Activated B cell treated with CpG ODN at 0.5 μM for 24 hours (primary cell): ENCODE data around the gene RNF220. TPM values are rescaled to one million over a fixed set of nuclear protein-coding genes. Genes with fewer than 3 reads are reported as not detected.
"Not testable (repeated sequence)": the region's sequence is repeated elsewhere in the genome, so short reads cannot be mapped to it uniquely, and the experiment has no call there.

Experiments used
- ATAC-seq: fragments of 200-7000 bp; cut with Tn5 transposase; one replicate; pipeline ENCODE4 v1.10.0; 2021; ENCODE audit warnings: low read depth, mild to moderate bottlenecking, moderate library complexity
- CTCF ChIA-PET: fragments of 350-600 bp; sonication (Branson Sonifier 250); formaldehyde crosslinking; loops from one replicate; lab custom pipeline; 2021; ENCODE audit warnings: antibody characterized with exemption; lab: Charles Lee
- POLR2A ChIA-PET: fragments of 350-600 bp; sonication (Branson Sonifier 250); formaldehyde crosslinking; loops from one replicate; lab custom pipeline; 2021; ENCODE audit warnings: antibody characterized with exemption; lab: Charles Lee
- DNase-seq: peaks from one replicate; pipeline ENCODE4 v3.0.0; 2022
- H3K27ac Mint-ChIP-seq: one replicate; pipeline ENCODE4 v1.8.0; 2020; ENCODE audit warnings: mixed read lengths
- H3K27me3 Mint-ChIP-seq: one replicate; pipeline ENCODE4 v1.8.0; 2021; ENCODE audit warnings: mixed read lengths
- H3K36me3 Mint-ChIP-seq: one replicate; pipeline ENCODE4 v1.8.0; 2021; ENCODE audit warnings: low read depth, mixed read lengths
- H3K4me1 Mint-ChIP-seq: one replicate; pipeline ENCODE4 v1.8.0; 2021; ENCODE audit warnings: mixed read lengths
- H3K4me3 Mint-ChIP-seq: one replicate; pipeline ENCODE4 v1.8.0; 2020; ENCODE audit warnings: mild to moderate bottlenecking, mixed read lengths
- H3K9me3 Mint-ChIP-seq: one replicate; pipeline ENCODE4 v1.8.0; 2020; ENCODE audit warnings: mixed read lengths
- intact Hi-C: fragments of 100-400 bp; cut with micrococcal nuclease; formaldehyde crosslinking; loops from one replicate; pipeline ENCODE4 v1.15.1; 2024
- total RNA-seq: library from RNA; stranded (reverse); gene quantifications from 2 replicates; pipeline ENCODE4 v1.2.3, GENCODE V29; 2022
- TF ChIP-seq, protein P1 (sequence below): fragments of 200-600 bp; IDR thresholded peaks from one replicate; pipeline ENCODE4 v1.8.0; 2022; ENCODE audit warnings: antibody characterized with exemption, mild to moderate bottlenecking

Gene RNF220
- total RNA-seq, 1 donor from 2014 or later = 103 TPM

GRCh38 chr1:44559330-44559729 is 154.3 kb downstream of the RNF220 start:
- Mint-ChIP-seq H3K27ac (no peak overlapping the region), H3K36me3 (no peaks in the 10 kb centered on the region), H3K4me3 (no peak overlapping the region), H3K27me3 (peaks cover 24% of the 10 kb centered on the region), H3K4me1 (no peaks in the 10 kb centered on the region), H3K9me3 (no peaks in the 10 kb centered on the region)
- DNase-seq = no peak
- intact Hi-C loops = no loop called here
- ChIA-PET CTCF (interaction anchor here (1.6 kb wide), 1 partner anchor 35 kb away, joined by 5 read pairs; no protein-coding TSS in a partner anchor), POLR2A (no interaction called here)
- TF ChIP-seq, protein P1, sequence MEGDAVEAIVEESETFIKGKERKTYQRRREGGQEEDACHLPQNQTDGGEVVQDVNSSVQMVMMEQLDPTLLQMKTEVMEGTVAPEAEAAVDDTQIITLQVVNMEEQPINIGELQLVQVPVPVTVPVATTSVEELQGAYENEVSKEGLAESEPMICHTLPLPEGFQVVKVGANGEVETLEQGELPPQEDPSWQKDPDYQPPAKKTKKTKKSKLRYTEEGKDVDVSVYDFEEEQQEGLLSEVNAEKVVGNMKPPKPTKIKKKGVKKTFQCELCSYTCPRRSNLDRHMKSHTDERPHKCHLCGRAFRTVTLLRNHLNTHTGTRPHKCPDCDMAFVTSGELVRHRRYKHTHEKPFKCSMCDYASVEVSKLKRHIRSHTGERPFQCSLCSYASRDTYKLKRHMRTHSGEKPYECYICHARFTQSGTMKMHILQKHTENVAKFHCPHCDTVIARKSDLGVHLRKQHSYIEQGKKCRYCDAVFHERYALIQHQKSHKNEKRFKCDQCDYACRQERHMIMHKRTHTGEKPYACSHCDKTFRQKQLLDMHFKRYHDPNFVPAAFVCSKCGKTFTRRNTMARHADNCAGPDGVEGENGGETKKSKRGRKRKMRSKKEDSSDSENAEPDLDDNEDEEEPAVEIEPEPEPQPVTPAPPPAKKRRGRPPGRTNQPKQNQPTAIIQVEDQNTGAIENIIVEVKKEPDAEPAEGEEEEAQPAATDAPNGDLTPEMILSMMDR = no peak
- no peak for ATAC-seq

GRCh38 chr1:44559913-44560312 is 154.9 kb downstream of the RNF220 start:
- CTCF ChIA-PET = interaction anchor here (1.6 kb wide), 1 partner anchor 35 kb away, joined by 5 read pairs; no protein-coding TSS in a partner anchor
- H3K4me3 Mint-ChIP-seq = no peak overlapping the region
- H3K27ac Mint-ChIP-seq = no peak overlapping the region
- TF ChIP-seq, protein P1 = no peak
- POLR2A ChIA-PET = no interaction called here
- no peak for ATAC-seq
- no peaks in the 10 kb centered on the region for H3K36me3 Mint-ChIP-seq
- intact Hi-C loops = no loop called here
- H3K4me1 Mint-ChIP-seq = no peaks in the 10 kb centered on the region
- no peaks in the 10 kb centered on the region for H3K9me3 Mint-ChIP-seq
- peaks cover 27% of the 10 kb centered on the region for H3K27me3 Mint-ChIP-seq
- DNase-seq = no peak

DNA sequence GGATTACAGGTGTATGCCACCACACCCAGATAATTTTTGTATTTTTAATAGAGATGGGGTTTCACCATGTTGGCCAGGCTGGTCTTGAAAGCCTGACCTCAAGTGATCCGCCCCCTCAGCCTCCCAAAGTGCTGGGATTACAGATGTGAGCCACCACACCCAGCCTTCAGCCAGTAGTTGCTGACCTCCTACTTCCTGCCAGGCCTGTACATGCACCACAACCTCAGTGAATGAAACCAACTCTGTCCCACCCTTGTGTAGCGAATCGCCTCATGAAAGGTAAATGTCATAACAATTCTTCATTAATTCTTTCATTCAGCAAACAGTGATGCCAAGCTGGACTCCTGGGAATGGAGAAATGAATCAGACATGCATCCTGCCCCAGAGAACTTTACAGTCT is 155.6 kb downstream of the RNF220 start:
- peaks cover 28% of the 10 kb centered on the region for H3K27me3 Mint-ChIP-seq
- H3K27ac Mint-ChIP-seq, POLR2A ChIA-PET, H3K9me3 Mint-ChIP-seq, H3K36me3 Mint-ChIP-seq, CTCF ChIA-PET, intact Hi-C loops, H3K4me1 Mint-ChIP-seq, ATAC-seq, H3K4me3 Mint-ChIP-seq, DNase-seq: not testable (repeated sequence)

- CTCF ChIA-PET = no interaction called here
- no peaks in the 10 kb centered on the region for H3K4me1 Mint-ChIP-seq
- no peak for ATAC-seq
- H3K27me3 Mint-ChIP-seq = peaks cover 20% of the 10 kb centered on the region
- intact Hi-C loops = no loop called here
- TF ChIP-seq, protein P1 = no peak
- no peaks in the 10 kb centered on the region for H3K36me3 Mint-ChIP-seq
- no peaks in the 10 kb centered on the region for H3K9me3 Mint-ChIP-seq
- POLR2A ChIA-PET = no interaction called here
- H3K4me3 Mint-ChIP-seq = no peak overlapping the region
- DNase-seq = no peak
- H3K27ac Mint-ChIP-seq = no peak overlapping the region
These were observed 160.2 kb downstream of the RNF220 start for GRCh38 chr1:44565259-44565750.

- intact Hi-C loops = no loop called here
- Mint-ChIP-seq H3K9me3 (no peaks in the 10 kb centered on the region), H3K4me1 (no peaks in the 10 kb centered on the region), H3K36me3 (no peaks in the 10 kb centered on the region), H3K27ac (no peak overlapping the region), H3K27me3 (peaks cover 22% of the 10 kb centered on the region), H3K4me3 (no peak overlapping the region)
- TF ChIP-seq, protein P1 = no peak
- CTCF ChIA-PET = no interaction called here
- POLR2A ChIA-PET = no interaction called here
- ATAC-seq (no peak), DNase-seq (no peak)
These were observed 160.8 kb downstream of the RNF220 start for GRCh38 chr1:44565833-44566232.
